HG03196 (cell line): ENCODE results near the gene COL1A1.

Experiments used
- ATAC-seq: cut with Tn5 transposase; IDR thresholded peaks from one replicate; pipeline ENCODE4 v1.9.1; 2021; ENCODE audit not compliant: unreplicated experiment

The COL1A1 gene

DNA sequence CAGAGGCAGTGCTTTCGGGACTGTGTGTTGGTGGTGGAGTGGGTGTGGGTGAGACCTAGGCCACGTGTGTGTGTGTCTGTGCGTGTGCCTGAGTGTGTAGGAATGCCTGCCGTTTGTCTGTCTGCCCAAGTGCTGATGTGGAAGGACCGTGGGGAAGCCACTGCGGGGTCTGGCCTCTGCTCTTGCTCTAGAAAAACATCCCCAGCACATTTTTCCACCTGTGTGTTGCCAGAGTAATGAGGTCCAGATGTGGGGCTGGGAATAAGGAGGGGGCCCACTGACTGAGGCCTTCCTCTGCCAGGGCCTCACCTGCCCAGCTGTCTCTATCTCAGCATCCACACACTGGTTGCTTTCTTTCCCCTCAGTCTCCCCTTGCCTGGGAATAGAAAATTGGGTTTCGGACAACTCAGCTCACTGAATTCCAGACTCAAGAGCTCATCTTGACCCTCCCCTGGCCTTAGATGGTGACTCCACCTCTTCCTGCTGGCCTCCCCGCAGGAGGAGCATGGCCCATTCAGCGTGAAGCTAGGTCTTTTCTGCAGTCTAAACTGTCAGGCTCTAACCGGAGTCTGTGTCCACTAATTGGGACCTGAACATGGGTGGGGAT lies 28.0 kb downstream of the COL1A1 start:
- ATAC-seq = no peak

- no peak for ATAC-seq
Measured at GRCh38 chr17:50172936-50173334, 28.5 kb downstream of the COL1A1 start.

GRCh38 chr17:50172130-50172529 lies 29.3 kb downstream of the COL1A1 start:
- ATAC-seq = no peak

GRCh38 chr17:50171371-50172071 lies 29.9 kb downstream of the COL1A1 start:
- ATAC-seq = no peak

DNA sequence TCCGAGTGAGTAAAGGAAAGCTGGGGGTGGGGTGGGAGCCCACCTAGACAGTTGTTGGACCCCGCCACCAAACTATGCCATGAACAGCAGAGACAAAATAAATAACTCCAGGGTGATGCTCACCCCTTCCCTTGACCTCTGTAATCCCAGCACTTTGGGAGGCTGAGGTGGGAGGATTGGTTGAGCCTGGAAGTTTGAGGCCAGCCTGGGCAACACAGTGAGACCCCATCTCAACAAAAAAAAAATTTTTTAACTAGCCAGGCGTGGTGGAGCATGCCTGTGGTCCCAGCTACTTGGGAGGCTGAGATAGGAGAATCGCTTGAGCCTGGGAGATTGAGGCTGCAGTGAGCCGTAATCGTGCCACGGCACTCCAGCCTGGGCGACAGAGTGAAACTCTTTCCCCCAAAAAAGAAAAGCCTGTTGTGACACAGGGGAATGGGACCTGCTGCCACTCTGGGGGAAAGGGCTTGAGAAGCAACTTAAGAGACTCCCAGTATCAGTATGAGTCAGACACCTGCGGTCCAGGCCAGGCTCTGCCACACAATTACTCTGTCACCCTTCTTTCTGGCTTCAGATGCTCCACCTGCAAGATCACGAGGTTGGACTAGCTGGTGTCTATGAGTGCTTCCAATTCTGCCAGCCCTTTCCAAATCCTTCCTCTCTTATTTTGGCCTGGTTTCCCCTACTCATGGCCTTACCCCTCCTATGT lies 30.6 kb downstream of the COL1A1 start:
- peak; percentile 59 for ATAC-seq

GRCh38 chr17:50169881-50170459 lies 31.5 kb downstream of the COL1A1 start:
- ATAC-seq = no peak

DNA sequence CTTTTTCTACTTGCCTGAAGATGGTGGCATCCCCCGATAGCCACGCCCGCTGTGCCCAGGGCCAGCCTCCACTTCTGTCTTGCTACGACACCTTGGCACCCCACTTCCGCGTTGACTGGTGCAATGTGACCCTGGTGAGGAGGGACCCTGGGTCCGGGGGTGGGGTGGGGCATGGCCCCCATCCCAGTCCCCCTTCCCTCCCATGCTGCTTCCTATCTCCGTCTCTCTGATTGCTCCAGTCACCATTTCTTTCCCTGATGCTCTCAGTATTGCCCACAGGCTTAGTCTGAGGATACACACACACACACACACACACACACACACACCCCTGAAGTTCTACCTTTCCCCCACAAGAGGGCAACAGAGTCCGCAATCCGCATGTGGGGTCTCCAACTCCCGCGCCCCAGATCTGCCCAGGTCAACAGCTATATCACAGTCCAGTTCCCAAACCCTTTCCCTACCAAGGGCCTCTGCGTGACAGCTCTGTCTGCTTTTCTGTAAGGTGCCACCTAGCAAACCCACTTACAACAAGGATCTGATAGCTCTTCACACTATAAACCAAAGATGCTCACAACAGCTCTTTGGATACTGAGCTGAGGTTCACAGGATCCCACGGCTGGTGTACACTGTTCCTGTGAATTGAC lies 32.2 kb downstream of the COL1A1 start:
- ATAC-seq = no peak

GRCh38 chr17:50168319-50168718 lies 33.1 kb downstream of the COL1A1 start:
- ATAC-seq = no peak

GRCh38 chr17:50167371-50167770 lies 34.1 kb downstream of the COL1A1 start:
- no peak for ATAC-seq

DNA sequence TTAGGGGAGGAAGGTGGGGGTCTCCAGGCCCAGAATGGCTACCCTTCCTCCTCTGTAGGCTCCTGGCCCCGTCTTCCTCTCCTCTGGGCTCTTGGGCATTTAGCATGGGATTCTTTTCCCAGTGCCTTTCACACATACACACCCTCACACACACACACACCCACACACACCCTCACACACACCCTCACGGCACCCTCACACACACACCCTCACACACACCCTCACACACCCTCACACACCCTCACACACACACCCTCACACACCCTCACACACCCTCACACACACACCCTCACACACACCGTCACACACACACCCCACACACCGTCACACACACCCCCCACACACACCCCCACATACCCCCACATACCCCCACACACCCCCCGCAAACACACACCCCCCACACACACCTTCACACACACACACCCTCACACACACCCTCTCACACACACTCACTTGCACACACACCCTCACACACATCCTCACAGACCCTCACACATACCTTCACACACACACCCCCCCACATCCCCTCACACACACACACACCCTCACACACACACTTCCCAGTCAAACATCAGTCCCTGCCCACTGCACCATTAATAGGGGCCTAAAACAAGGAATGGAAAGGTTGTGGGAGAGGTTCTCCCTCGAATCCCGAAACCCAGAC lies 34.8 kb downstream of the COL1A1 start:
- no peak for ATAC-seq

DNA sequence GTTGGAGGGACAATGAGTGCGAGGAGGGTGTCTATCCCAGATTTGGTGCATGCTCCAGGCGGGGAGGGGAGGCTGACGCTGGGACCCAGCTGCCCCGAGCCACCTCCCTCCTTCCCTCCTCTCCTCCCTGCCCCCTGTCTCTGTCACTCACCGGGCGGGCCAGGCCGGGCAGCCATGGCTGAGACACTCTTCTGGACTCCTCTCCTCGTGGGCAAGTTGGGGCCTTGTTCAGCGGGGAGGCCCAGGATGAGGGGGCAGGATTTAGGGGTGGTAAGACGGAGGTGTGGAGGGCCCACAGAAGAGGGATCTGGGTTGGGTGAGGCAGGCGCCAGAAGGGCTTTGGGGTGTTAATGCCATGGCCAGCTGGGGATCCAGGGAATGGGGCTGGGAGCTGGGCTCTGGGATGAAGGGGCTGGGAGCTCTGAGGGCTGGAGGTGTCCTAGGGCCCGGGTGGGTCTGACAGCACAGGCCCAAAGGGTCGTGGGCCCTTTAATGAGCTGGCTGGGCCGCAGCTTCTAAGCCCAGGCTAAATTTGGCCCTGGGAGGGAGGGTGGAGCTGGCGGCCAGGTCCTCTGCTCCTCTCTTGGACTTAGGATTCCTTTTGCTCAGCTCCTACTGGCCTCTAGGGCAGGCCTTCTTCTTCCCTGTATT lies 35.4 kb downstream of the COL1A1 start, which contains the start of gene SGCA:
SGCA (plus strand) TSS at position 139 of the 651 bp plus-strand sequence; CDS start at position 175, 36 bp downstream.
- ATAC-seq = no peak

GRCh38 chr17:50165466-50165865 lies 36.0 kb downstream of the COL1A1 start:
- ATAC-seq = no peak

DNA sequence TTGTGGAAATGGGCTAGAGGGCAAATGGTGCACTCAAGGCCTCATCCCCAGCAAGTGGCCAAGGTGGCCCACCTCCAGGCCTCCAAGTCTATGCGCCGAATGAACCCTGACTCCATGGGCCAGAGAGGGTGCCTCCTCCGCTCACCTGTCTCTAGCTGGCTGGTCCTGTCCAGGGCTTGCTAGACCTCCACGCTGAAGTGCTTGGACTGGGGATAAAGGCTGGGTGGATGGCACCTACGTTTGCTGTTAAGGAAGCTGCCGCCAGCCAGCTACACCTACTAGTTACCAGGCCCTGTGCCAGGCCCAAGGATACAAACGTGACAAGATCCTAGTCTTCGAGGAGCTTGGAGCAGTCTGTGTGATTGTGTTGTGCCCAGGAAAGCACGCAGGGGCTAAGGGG lies 36.4 kb downstream of the COL1A1 start:
- ATAC-seq = no peak

- no peak for ATAC-seq
Measured at GRCh38 chr17:50164697-50164988, 36.8 kb downstream of the COL1A1 start.

DNA sequence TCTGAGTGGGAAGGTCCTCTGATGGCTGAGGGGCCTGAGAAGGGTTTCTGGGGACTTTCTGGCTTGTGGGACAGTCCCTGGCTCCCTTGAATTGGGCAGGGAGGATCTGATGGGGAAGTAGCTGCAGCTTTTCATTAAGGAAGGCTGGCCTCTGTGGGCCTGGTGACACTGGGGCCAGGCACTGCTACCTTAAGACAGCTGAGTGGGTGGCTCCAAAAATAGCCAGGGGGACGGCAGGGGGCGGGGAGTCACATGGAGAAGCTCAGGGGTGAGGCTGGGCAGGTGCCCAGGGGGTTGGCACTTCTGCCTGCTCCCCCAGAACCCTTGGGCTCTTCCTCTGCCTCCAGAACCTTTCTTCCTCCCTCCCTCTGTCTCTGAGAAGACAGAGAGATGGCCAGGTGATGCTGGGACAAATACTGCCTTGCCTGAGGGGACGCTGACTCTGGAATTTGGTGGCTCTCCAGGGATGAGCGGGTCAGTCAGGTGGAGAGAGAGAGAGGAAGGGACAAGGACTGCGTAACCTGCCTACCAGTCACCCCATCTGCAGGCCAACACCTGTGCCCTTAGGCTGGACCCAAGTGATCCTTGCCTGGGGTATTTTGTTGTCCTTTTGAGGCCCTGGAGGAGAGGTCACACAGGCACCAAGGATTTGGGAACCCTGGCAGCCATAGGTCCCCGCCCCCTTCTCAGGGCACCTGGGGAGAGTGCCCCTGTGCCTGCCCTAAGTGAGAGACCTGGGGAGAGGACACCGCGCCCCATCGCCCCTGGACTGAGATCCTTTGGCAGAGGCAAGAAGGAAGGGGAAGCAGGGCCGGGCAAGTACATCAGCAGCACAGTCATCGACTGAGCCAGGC lies 37.4 kb downstream of the COL1A1 start:
- ATAC-seq = no peak

DNA sequence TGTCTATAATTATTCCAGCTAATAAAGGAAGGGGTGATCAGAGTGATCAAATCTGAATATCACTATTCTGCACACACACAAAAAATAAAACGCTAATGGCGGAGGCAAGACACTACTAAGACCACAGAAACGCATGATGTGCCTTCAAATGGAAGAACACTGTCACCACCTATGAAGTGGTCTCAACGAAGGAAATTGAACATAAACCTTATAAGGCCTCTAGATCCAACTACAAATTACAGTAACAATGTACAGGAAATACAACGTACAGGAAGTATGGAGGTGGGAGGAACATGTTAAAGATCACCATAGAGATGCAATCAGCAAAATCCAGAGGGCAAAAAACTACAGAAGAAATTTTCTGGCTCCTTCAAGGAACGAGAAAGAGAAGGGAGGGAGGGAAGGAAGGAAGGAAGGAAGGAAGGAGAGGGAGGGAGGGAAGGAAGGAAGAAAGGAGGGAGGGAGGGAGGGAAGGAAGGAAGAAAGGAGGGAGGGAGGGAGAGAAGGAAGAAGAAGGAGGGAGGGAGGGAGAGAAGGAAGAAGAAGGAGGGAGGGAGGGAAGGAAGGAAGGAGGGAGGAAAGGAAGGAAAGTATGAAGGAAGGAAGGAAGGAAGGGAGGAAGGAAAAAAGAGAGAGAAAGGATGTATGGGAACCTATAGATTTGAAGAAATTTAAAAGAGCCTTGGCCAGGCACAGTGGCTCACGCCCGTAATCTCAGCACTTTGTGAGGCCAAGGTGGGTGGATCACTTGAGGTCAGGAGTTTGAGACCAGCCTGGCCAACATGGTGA lies 38.8 kb downstream of the COL1A1 start:
- ATAC-seq = no peak

DNA sequence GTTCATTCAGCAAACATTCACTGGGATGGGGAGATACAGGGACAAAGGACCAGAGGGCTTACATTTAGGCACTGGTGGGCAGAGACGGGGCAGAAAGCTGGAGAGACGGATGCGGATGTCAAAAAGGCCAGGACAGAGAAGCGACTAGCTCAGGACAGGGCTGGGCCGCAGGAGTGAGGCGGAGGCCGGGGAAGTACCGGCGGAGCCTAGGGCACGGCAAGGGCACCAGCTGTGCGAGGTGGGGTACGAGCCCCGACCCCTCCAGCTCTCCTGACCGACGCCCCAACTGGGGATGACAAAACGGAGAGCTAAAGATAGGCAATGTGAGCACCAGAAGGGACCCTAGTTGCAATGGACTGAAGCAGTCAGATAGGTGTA lies 39.5 kb downstream of the COL1A1 start:
- no peak for ATAC-seq

DNA sequence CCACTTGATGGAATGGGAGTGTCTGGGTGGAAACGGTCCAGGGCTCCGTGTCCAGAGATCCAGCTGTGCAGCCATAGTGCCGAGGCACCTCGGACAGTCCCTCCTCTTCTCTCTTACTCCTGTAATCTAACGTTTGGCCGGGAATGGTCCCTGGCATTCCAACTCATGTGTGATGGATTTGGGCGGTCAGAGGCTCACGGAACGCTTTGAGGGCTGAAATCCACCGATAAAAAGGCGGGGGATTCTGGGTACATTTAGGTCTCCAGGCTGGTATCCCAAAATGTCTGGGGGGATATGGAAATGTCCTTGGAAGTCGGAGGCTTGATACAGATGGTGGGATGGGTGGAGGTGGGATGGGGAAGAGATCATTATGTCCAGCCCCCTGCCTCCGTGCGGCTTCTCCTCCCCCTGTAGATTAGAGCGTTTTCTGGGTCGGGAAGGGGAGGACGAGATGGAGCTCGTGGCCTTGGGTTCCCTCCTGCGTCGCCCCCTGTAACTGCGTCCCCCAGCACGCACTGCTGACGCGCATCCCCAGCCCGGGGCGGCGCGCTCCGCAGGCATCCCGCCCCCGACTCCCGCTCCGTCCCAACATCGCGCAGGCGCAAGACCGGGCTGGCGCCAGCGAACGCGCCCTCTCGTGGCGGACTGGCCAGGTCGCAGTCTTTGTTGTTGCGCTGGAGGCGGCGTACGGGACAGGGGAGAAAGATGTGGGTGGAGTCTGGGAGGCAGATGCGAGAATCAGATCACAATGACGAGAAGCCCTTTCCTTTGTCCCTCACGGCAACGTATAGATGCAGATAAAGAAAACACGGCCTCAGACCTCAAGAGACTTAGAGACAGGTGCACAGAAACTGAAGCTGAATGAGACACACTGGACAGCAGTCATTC lies 40.2 kb downstream of the COL1A1 start:
- peak; percentile 73 for ATAC-seq
